Activated CD8-positive, alpha-beta memory T cell treated with anti-CD3 and anti-CD28 coated beads for 36 hours (primary cell): ENCODE data around the gene FN3KRP. TPM values are rescaled to one million over a fixed set of nuclear protein-coding genes. Genes with fewer than 3 reads are reported as not detected.

Experiments used
- CTCF ChIA-PET: fragments of 350-600 bp; sonication (Branson Sonifier 250); formaldehyde crosslinking; loops from one replicate; lab custom pipeline; 2021; ENCODE audit warnings: antibody characterized with exemption; lab: Charles Lee
- POLR2A ChIA-PET: fragments of 350-600 bp; sonication (Branson Sonifier 250); formaldehyde crosslinking; loops from one replicate; lab custom pipeline; 2021; ENCODE audit warnings: antibody characterized with exemption; lab: Charles Lee
- total RNA-seq, 2 experiments: library from RNA; stranded (reverse); gene quantifications; one replicate each; pipeline ENCODE4 v1.2.3, GENCODE V29; 2021

Gene FN3KRP
- total RNA-seq, 2 experiments from 2014 or later, result 39.1 to 41.4 TPM

DNA sequence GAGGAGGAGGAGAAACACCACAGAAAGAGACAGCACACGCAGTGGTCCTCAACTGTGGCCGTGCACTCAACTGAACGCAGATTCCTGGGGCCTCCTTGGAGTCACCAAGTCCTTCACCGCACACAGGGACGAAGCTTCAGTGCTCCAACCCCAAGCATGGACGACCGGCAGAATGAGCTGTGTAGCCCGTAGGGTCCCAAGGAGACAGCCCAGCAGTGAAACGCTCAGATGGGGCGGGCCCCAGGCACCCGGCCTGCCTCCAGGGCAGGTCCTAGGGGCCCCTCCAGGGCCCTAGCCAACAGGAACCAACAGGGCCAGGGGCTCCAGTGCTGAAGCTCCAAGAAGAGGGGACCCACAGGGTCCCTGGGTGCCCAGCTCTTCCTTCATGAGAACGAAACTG is 31.2 kb upstream of the FN3KRP start:
- CTCF ChIA-PET, result interaction anchor here (0.7 kb wide), 1 partner anchor 16 kb away, joined by 4 read pairs; no protein-coding TSS in a partner anchor
- POLR2A ChIA-PET, result no interaction called here

DNA sequence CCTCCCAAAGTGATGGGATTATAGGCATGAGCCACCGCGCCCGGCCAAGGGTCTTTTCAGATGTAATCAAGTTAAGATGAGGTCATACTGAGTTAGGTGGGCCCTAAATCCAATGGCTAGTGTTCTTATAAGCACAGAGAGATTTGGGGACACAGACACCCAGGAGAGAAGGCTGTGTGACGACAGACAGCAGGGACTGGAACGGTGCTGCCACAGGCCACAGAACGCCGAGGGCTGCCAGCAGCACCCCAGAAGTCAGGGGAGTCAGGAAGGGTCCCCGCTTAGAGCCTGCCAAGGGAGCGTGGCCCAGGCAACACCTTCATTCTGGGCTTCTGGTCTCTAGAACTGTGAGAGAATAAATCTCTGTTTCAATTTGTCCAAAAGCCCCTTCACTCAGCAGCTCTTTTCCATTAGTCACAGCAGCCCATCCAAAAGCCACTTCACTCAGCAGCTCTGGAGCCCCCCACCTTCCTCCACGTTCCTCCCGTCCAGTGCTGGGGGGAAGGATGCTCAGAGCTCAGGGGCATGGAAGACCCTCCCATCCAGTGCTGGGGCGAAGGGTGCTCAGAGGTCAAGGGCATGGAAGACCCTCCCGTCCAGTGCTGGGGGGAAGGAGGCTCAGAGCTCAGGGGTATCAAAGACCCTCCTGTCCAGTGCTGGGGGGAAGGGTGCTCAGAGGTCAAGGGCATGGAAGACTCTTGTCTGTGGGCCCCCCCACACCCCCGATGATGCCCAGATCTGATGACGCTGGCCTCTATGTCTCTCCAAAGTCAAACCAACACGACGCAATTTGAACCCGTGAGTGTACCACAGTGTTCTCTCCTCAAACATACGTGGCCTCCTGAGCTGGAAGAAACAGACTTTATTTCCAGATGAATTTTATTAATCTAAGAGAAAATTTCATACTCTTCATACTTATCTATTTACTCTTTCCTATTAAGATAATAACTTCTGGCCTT is 29.9 kb upstream of the FN3KRP start:
- POLR2A ChIA-PET, result no interaction called here
- CTCF ChIA-PET, result interaction anchor here (0.6 to 1.2 kb wide), 2 partner anchors 22 to 26 kb away, joined by 3 to 4 read pairs; no protein-coding TSS in a partner anchor

DNA sequence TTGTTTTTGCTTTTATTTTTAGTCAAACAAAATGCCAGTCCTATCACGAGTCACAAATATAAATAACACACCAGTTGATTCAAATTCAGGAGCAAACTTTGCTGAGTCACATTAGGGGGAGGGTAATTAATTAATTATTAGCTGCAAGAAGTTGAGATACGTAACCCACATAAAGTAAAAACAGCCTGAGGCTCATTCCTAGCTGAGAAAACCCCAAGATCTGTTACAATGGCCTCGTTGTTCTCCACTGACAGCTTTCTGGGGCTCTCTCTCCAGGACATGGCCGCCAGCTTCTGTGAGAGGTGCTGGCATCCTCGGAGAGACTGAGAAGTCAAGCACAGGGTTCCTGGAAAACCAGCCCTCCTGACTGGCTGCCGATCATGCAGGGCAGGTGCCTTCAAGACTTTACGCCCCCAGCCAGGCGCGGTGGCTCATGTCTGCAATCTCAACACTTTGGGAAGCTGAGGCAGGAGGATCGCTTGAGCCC is 29.1 kb upstream of the FN3KRP start:
- POLR2A ChIA-PET, result no interaction called here
- CTCF ChIA-PET, result interaction anchor here (0.6 to 1.2 kb wide), 2 partner anchors 21 to 25 kb away, joined by 3 read pairs; no protein-coding TSS in a partner anchor

DNA sequence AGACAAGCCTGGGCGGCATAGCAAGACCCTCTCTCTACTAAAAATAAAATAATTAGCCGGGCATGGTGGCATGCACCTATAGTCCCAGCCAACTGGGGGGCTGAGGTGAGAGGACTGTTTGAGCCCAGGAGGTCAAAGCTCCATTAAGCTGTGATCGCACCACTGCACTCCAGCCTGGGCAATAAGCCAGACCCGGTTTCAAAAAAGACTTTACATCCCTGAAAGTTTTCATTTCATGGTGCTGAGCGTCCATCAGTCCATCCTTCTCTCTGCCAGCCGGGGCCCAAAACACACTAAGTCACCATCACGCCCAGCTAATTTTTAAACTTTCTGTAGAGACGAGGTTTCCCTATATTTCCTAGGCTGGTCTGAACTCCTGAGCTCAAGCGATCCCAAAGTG is 28.6 kb upstream of the FN3KRP start:
- ChIA-PET CTCF (interaction anchor here (0.6 kb wide), 1 partner anchor 20 kb away, joined by 3 read pairs; no protein-coding TSS in a partner anchor), POLR2A (no interaction called here)

DNA sequence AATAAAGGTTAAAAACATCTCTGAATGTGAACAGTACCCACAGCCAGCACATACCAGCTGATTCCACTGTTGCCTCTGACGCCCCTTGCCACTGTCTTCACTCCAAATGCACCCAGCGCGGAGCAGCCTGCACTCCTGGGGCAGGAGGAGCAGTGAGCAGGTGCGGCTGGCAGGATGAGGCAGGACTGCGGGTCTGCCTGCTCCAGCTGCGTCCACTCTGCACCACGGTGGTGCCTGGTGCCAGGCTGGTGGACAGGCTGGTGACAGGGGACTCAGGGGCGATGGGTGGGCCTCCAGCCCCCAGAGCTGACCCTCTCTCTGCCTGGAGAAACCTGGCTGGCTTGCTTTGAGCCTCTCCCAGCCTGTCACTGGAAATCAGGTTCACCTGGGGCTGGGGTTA is 27.4 kb upstream of the FN3KRP start:
- CTCF ChIA-PET, result no interaction called here
- POLR2A ChIA-PET, result no interaction called here

DNA sequence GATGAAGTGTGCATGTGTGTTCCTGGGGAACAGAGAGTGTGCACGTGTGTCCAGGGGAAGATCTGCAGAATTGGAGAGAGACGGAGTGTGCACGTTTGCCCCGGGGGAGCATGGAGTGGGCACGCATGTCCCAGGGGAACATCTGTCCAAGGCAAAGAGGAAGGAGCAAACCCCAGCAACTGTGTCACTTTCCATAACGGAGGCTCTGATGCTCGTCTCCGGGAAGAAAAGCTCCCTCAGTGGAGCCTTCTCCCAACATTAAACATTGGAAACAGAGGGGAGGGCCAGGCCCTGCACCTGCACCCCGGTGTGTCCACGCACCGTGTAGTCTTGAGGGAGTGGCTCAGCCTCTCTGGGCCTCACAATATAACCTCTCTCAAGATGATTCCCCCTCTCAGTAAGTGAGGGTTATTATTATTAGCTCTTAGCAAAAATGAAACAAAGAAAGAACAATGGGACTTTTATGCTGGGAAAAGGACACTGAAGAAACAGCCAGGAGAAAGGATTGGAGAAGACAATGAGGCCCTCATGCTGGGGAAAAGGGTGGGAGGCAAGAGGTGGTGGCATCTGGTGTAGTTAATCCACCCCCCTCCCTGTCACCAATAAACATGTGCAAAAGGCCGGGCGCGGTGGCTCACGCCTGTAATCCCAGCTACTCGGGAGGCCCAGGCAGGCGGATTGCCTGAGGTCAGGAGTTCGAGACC is 25.6 kb upstream of the FN3KRP start:
- ChIA-PET POLR2A (no interaction called here), CTCF (no interaction called here)

DNA sequence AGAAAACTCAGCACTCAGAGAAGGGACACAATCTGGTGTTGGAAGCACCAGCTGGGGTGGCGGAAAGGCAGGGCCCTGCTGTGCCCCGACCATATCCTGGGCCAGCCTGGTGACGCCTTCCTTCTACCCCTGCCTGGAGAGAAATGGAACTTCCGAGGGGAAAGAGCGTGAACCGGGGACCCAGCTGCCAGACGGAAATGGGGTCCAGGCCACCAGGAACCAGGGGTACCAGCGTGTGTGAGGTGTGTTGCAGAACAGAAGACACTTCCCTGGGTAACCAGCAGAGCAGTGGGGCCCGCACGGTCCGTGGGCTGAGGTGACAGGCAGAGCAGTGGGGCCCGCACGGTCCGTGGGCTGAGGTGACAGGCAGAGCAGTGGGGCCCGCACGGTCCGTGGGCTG is 24.8 kb upstream of the FN3KRP start:
- CTCF ChIA-PET, result no interaction called here
- POLR2A ChIA-PET, result no interaction called here

DNA sequence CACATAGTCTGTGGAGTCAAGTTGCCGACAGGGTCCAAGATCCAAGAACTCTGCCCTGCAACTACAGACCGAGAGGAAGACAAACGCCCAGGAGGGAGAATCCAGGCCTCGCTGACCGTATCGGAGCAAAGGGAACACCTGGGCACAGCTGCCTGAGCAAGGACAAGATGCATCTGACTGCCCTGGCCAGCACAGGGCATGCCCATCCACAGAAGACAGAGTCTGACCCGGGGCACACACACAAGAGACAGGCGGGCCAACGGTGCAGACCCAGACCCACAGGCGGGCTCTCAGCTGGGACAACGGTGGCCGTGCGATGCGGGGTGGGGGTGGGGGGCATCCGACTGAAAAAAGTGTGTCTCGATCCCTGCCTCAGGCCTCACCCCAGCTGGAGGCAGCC is 24.2 kb upstream of the FN3KRP start:
- CTCF ChIA-PET, result no interaction called here
- POLR2A ChIA-PET, result no interaction called here

DNA sequence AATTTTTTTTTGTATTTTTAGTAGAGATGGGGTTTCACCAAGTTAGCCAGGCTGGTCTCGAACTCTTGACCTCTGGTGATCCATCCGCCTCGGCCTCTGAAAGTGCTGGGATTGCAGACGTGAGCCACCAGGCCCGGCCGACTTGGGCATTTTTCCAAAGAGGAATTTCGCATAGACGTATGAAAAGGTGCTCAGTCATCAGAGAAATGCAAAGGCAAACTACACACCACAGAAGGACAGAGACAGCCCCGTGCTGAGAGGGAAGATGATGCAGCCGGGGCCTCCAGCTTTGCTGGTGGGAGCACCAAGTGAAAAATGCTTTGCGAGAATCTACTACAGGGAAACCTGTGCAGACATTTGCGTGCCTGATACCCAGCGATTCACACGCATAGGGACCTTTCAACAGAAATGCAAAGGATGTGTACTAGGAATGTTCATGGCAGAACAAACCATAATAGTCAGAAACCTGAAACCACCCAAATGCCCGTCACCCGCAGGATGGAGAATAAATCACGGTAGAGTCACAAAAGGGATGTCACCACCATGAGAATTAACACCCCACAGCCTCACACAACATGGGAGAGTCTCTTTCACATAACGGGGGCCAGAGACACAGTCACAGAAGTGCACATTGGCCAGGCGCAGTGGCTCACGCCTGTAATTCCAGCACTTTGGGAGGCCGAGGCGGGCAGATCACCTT is 23.2 kb upstream of the FN3KRP start:
- ChIA-PET POLR2A (no interaction called here), CTCF (no interaction called here)

DNA sequence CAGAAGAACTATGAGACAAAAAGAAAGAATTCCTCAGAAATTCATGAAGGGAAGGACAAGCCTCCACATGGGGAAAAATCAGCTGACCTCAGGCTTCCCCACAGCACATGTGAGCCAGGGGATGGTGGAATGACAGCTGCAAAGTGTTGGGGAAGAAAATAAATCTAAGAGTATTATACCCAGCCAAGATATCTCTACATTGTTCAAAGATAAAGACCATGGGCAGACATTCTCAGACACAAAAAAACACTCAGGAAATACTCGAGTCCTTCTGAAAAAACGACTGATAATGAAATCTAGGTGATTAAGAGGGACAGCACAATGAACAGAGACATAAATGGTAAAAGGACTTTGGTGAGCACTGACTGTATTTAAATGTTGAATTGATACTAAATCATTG is 21.9 kb upstream of the FN3KRP start:
- POLR2A ChIA-PET, result no interaction called here
- CTCF ChIA-PET, result no interaction called here

DNA sequence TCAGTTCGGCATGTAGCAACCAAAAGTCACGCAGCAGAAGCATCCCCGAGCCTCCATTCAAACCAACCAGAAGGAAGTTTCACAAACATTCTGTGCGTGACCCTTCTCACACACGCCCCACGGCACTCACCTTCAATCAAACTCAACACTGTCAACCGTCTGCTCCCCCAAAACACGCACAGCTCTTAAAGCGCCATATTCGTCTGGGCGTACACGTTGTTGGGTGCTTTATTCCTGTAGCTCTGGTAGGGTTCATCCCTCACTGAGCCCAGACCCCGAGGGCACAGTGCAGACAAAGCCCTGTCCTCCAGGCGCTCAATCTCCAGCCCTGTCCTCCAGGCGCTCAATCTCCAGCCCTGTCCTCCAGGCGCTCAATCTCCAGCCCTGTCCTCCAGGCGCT is 20.2 kb upstream of the FN3KRP start:
- ChIA-PET CTCF (no interaction called here), POLR2A (no interaction called here)

DNA sequence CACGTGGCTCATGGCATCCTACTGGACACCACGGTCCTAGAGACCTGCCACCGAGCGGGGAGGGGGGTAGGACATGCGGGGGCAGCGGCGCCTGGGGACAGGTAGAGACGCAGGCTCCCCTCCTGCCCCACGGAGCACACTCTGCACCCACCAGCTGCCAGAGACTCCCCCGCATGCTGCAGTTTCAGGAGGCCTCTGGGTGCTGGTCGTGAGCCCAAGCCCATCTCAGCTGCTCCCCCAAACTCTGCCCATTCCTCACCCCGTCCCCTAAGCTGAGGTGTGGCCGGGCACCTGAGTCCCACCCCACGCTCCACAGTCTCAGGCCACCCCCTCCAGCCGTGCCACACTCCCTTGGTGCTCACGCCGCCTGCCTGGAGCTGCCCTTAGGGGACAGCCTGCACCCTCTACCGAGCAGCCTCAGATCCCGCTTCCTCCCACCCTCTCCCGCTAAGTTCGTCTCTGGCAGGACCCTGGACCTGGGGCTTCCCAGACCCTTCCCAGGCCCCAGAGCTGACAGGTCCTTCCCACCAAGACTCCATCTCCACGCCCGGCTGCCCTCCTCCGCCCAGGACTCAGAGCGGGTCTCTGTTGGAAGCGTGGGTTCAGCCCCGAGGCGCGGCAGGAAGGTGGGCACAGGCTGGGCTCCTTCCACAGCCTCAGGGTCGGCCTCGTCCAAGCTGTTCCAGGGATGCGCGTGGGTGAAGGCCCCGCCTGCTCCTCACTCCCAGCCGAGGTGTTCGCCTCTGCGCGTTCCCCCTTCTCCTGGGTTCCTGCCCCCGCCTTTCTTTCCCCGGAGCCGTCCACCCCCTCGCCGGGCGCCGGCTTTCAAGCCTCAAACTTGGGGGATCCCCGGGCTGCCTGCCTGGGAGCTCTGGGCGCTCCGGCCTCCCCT is 19.3 kb upstream of the FN3KRP start:
- ChIA-PET CTCF (no interaction called here), POLR2A (interaction anchor here (0.5 kb wide), 1 partner anchor 303 kb away, joined by 3 read pairs; no protein-coding TSS in a partner anchor)

DNA sequence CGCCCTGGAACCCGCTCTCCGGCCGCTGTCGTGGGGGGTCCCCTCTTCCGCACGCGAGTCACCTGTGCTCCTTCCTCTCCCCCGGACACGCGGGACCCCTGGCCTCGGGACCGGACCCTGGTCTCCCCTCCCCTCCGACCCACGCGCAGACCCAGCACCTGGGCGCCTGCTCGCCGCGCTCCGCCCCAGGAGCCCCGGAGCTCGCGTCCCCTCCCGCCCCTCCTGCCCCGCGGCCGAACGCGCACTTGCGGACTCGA is 18.8 kb upstream of the FN3KRP start:
- CTCF ChIA-PET, result no interaction called here
- POLR2A ChIA-PET, result no interaction called here

DNA sequence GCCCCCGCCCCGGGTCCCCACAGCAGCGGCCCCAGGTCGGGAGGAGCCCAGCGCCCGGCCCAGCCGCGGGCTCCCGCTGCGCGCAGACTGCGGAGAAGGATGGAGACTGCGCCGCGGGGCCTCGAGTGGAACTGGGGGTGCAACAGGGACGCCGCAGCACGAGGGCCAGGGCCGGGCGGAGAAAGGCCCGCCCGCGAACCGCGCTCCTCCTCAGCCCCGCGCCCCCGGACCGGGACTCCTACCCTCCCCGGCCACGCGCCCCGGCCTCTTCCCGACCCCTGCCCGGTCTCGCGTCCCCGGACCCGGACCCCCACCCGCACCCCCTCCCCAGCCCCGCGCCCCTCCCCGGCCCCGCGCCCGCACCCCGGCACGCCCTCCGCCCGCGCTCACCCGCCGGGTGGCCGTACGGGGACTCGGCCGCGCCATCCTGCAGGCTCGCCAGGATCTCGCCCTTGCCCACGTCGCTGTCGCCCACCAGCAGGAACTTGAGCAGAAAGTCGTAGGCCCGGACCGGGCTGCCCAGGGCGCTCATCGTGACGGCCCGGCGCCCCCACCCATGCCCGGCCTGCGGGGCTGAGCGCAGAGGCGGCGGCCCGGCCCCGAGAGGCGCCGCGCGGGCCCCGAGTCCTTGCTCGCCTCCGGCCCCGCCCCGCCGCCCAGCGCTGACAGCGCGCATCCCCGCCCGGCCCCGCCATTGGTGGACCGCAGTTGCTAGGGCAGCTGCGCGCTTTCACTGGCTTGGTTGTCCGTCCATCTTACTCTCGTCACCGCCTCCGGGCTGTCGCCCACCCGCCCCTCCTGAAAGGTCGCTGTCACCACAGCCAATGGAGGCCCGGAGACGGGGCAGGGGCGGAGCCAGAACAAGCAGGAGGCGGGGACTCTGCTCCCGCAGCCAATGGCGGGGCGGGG is 18.2 kb upstream of the FN3KRP start, which contains the start of gene RAB40B:
RAB40B (minus strand) TSS at position 634 of the 909 bp plus-strand sequence; CDS start at position 532, 102 bp downstream.
- POLR2A ChIA-PET, result no interaction called here

DNA sequence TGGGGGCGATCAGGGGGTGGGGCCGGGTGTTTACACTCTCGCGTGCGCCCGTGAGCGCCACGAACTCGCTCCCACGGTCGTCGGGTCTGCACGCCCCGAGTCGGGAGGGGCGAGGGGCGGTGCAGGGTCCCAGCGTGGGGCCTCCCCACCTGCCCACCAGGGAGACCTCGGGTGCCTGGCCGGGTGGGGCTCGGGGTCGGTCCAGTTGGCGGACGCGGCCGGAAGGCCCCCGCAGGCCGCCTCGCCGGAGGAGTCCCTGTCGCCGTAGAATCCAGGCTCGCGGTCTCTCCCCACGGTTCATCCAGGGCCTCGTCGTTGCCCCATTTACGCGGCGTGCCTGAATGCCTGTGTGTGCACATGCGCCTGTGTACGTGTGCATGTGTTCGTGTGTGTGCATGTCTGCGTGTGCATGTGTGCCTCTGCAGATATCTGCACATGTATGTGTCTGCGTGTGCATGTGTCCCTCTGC is 17.5 kb upstream of the FN3KRP start:
- CTCF ChIA-PET, result no interaction called here
- POLR2A ChIA-PET, result no interaction called here

More for the DNA sequence above, 18.2 kb upstream of the FN3KRP start, which contains the start of gene RAB40B:
- CTCF ChIA-PET, result no interaction called here

DNA sequence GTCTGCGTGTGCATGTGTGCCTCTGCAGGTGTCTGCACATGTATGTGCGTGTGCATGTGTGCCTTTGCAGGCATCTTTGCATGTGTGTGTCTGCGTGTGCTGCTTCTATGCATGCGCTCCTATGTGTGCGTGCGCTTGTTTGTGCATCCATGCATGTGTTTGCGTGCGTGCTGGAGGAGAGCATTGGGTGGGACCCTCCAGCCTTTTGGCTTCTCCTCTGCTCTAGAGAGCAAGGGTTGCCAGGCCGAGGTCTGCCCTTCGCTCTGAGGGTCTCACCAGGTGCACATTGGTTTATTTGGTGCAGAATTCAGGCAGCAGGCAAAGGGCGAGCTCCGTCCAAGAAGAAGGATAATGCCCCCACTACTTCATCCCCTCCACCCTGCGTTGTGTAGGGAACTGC is 17.0 kb upstream of the FN3KRP start:
- POLR2A ChIA-PET, result no interaction called here
- CTCF ChIA-PET, result no interaction called here

DNA sequence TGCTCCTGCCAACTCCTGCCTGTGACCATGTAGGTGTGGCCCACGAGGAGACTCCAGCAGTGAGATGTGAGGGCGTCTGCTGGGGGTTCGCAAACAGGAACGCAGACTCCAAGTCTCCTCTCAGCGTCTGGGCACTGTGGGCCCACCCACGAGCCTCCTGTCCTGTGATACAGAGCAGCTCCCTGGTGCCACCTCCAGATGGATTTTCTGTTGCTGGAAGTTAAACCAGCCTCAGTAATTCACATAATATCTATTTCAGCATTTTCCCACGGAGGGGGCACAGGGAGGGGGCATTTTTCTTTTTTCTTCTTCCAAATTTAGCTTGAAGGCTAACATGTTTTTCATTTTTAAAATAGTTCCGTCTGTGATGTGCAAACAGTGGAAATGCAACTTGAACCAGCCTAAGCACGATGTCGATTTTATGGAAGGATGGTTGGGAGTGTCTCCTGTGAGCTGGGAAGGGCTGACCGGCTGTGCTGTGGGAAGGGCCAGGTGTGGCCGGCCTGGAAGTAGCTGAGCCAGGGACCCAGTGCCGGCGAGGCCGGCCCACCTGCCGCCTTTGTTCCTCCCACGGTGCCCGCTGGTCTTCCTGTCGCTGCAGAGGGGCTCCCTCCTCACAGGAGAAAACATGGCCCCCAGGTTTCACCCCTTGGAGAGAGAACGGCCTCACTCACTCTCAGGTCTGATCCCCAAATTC is 14.1 kb upstream of the FN3KRP start:
- ChIA-PET CTCF (no interaction called here), POLR2A (no interaction called here)
